Naive B cell (primary cell): Measurements from ENCODE around the gene PRSS57. TPM values are rescaled to one million over a fixed set of nuclear protein-coding genes. Genes with fewer than 3 reads are reported as not detected.
"Not testable (repeated sequence)": the region's sequence is repeated elsewhere in the genome, so short reads cannot be mapped to it uniquely, and the experiment has no call there.

Source experiments
- ATAC-seq, 2 donors: fragments of 150-1000 bp; cut with Tn5 transposase; 2 replicates each; pipeline ENCODE4 v1.10.0; 2021; ENCODE audit warnings: low read depth in 2 of 2, mild to moderate bottlenecking in 2 of 2, moderate library complexity in 2 of 2
- DNase-seq: peaks from one replicate; pipeline ENCODE4 v3.0.0; 2022
- H3K27ac Mint-ChIP-seq, 6 donors: one replicate each; pipeline ENCODE4 v1.8.0; 2020 to 2022; ENCODE audit warnings: mild to moderate bottlenecking in 6 of 6, mixed read lengths in 6 of 6, moderate library complexity in 5 of 6, inconsistent platforms in 2 of 6
- H3K27me3 Mint-ChIP-seq, 3 donors: one replicate each; pipeline ENCODE4 v1.8.0; 2021 to 2022; ENCODE audit warnings: mixed read lengths in 3 of 3, mild to moderate bottlenecking in 1 of 3
- H3K36me3 Mint-ChIP-seq, 2 donors: one replicate each; pipeline ENCODE4 v1.8.0; 2020 to 2022; ENCODE audit warnings: mixed read lengths in 2 of 2, inconsistent platforms in 1 of 2, mild to moderate bottlenecking in 1 of 2
- H3K4me1 Mint-ChIP-seq, 3 donors: one replicate each; pipeline ENCODE4 v1.8.0; 2020 to 2022; ENCODE audit warnings: mixed read lengths in 3 of 3, inconsistent platforms in 1 of 3, mild to moderate bottlenecking in 1 of 3, moderate library complexity in 1 of 3
- H3K4me3 Mint-ChIP-seq, 8 donors: one replicate each; pipeline ENCODE4 v1.8.0; 2020 to 2022; ENCODE audit warnings: mild to moderate bottlenecking in 8 of 8, mixed read lengths in 8 of 8, moderate library complexity in 8 of 8, inconsistent platforms in 2 of 8
- H3K9me3 Mint-ChIP-seq, 7 donors: one replicate each; pipeline ENCODE4 v1.8.0; 2020 to 2022; ENCODE audit warnings: mixed read lengths in 7 of 7, mild to moderate bottlenecking in 5 of 7, inconsistent platforms in 2 of 7, moderate library complexity in 1 of 7
- polyA plus RNA-seq, 6 donors: library from polyadenylated mRNA; unstranded; fragments of 300-500 nt; fragmentation: Illumina TruSeq; gene quantifications; one replicate each; pipeline ENCODE4 v1.2.3, GENCODE V29; 2021; ENCODE audit warnings: low read depth in 6 of 6

The PRSS57 gene
- polyA plus RNA-seq, 6 donors from 2014 or later, result not detected

GRCh38 chr19:702847-703246 lies 7.6 kb upstream of the PRSS57 start:
- peak overlapping the region in 6 of 8 donors; percentile 13 to 79 (median 44) for H3K4me3 Mint-ChIP-seq
- H3K27ac Mint-ChIP-seq, result peak overlapping the region in 1 of 6 donors; percentile 47
- peaks cover 0 to 10% of the 10 kb centered on the region in 2 donors for H3K36me3 Mint-ChIP-seq
- H3K9me3 Mint-ChIP-seq, ATAC-seq, DNase-seq: not testable (repeated sequence)
- peaks cover 13 to 52% (median 33%) of the 10 kb centered on the region in 3 donors for H3K27me3 Mint-ChIP-seq
- peaks cover 9 to 17% (median 11%) of the 10 kb centered on the region in 3 donors for H3K4me1 Mint-ChIP-seq

- not testable (repeated sequence) for DNase-seq, H3K27ac Mint-ChIP-seq, H3K4me3 Mint-ChIP-seq, H3K9me3 Mint-ChIP-seq, ATAC-seq
- Mint-ChIP-seq H3K27me3 (peaks cover 10 to 43% (median 25%) of the 10 kb centered on the region in 3 donors), H3K36me3 (peaks cover 0 to 10% of the 10 kb centered on the region in 2 donors), H3K4me1 (peaks cover 9 to 24% (median 11%) of the 10 kb centered on the region in 3 donors)
These were observed 4.6 kb upstream of the PRSS57 start for GRCh38 chr19:699885-700284.

- peaks cover 6 to 15% (median 9%) of the 10 kb centered on the region in 3 donors for H3K4me1 Mint-ChIP-seq
- ATAC-seq, DNase-seq, H3K9me3 Mint-ChIP-seq, H3K4me3 Mint-ChIP-seq, H3K36me3 Mint-ChIP-seq: not testable (repeated sequence)
- H3K27ac Mint-ChIP-seq, result peak overlapping the region in 1 of 6 donors; percentile 47
- peaks cover 10 to 47% (median 21%) of the 10 kb centered on the region in 3 donors for H3K27me3 Mint-ChIP-seq
These were observed 3.3 kb upstream of the PRSS57 start for GRCh38 chr19:698529-698928.

GRCh38 chr19:694481-695351 lies 536 bp downstream of the PRSS57 start:
- no peak for DNase-seq
- peak overlapping the region in 1 of 8 donors; percentile 54 for H3K4me3 Mint-ChIP-seq
- no peaks in the 10 kb centered on the region for H3K9me3 Mint-ChIP-seq
- peak overlapping the region in 2 of 6 donors; percentile 67 to 69 for H3K27ac Mint-ChIP-seq
- peaks cover 0 to 7% (median 0%) of the 10 kb centered on the region in 3 donors for H3K4me1 Mint-ChIP-seq
- no peak for ATAC-seq
- peaks cover 0 to 32% (median 7%) of the 10 kb centered on the region in 3 donors for H3K27me3 Mint-ChIP-seq
- no peaks in the 10 kb centered on the region for H3K36me3 Mint-ChIP-seq

GRCh38 chr19:690203-690602 lies 5.0 kb downstream of the PRSS57 start:
- DNase-seq (no peak), ATAC-seq (no peak)
- Mint-ChIP-seq H3K4me3 (no peak overlapping the region), H3K27me3 (peaks cover 0 to 15% (median 0%) of the 10 kb centered on the region in 3 donors), H3K27ac (no peak overlapping the region), H3K9me3 (no peaks in the 10 kb centered on the region), H3K36me3 (no peaks in the 10 kb centered on the region), H3K4me1 (no peaks in the 10 kb centered on the region)

GRCh38 chr19:688992-689391 lies 6.3 kb downstream of the PRSS57 start:
- H3K4me3 Mint-ChIP-seq, result no peak overlapping the region
- no peaks in the 10 kb centered on the region for H3K9me3 Mint-ChIP-seq
- ATAC-seq (no peak), DNase-seq (no peak)
- H3K4me1 Mint-ChIP-seq, result no peaks in the 10 kb centered on the region
- peaks cover 0 to 5% (median 0%) of the 10 kb centered on the region in 3 donors for H3K27me3 Mint-ChIP-seq
- no peaks in the 10 kb centered on the region for H3K36me3 Mint-ChIP-seq
- H3K27ac Mint-ChIP-seq, result peak overlapping the region in 1 of 6 donors; percentile 13

- peak overlapping the region in 1 of 8 donors; percentile 33 for H3K4me3 Mint-ChIP-seq
- no peak overlapping the region for H3K27ac Mint-ChIP-seq
- H3K9me3 Mint-ChIP-seq, result no peaks in the 10 kb centered on the region
These were observed 7.0 kb downstream of the PRSS57 start for GRCh38 chr19:688214-688613.

GRCh38 chr19:687569-688166 lies 7.6 kb downstream of the PRSS57 start:
- H3K27me3 Mint-ChIP-seq, result peaks cover 0 to 5% (median 0%) of the 10 kb centered on the region in 3 donors
- no peaks in the 10 kb centered on the region for H3K36me3 Mint-ChIP-seq
- no peaks in the 10 kb centered on the region for H3K4me1 Mint-ChIP-seq
- no peak for DNase-seq
- ATAC-seq, result no peak
- no peak overlapping the region for H3K4me3 Mint-ChIP-seq
- peak overlapping the region in 1 of 6 donors; percentile 65 for H3K27ac Mint-ChIP-seq
- H3K9me3 Mint-ChIP-seq, result no peaks in the 10 kb centered on the region

More at GRCh38 chr19:688214-688613, 7.0 kb downstream of the PRSS57 start:
- DNase-seq (no peak), ATAC-seq (no peak)
- Mint-ChIP-seq H3K27me3 (peaks cover 0 to 5% (median 0%) of the 10 kb centered on the region in 3 donors), H3K36me3 (no peaks in the 10 kb centered on the region), H3K4me1 (no peaks in the 10 kb centered on the region)

- no peak for DNase-seq
- ATAC-seq, result no peak
- H3K4me3 Mint-ChIP-seq, result no peak overlapping the region
- peaks cover 0 to 5% (median 0%) of the 10 kb centered on the region in 3 donors for H3K27me3 Mint-ChIP-seq
- no peaks in the 10 kb centered on the region for H3K9me3 Mint-ChIP-seq
- peaks cover 0 to 3% (median 0%) of the 10 kb centered on the region in 3 donors for H3K4me1 Mint-ChIP-seq
- H3K36me3 Mint-ChIP-seq, result no peaks in the 10 kb centered on the region
- H3K27ac Mint-ChIP-seq, result peak overlapping the region in 1 of 6 donors; percentile 88
These were observed 8.5 kb downstream of the PRSS57 start for GRCh38 chr19:686589-687297.

GRCh38 chr19:685454-685931 lies 9.8 kb downstream of the PRSS57 start:
- no peaks in the 10 kb centered on the region for H3K36me3 Mint-ChIP-seq
- DNase-seq (no peak), ATAC-seq (no peak)
- H3K4me1 Mint-ChIP-seq, result peaks cover 5 to 7% (median 6%) of the 10 kb centered on the region in 3 donors
- no peaks in the 10 kb centered on the region for H3K9me3 Mint-ChIP-seq
- no peak overlapping the region for H3K4me3 Mint-ChIP-seq
- peaks cover 0 to 5% (median 0%) of the 10 kb centered on the region in 3 donors for H3K27me3 Mint-ChIP-seq
- H3K27ac Mint-ChIP-seq, result no peak overlapping the region

GRCh38 chr19:682678-683320 lies 12.5 kb downstream of the PRSS57 start:
- Mint-ChIP-seq H3K4me1 (peaks cover 7 to 12% (median 7%) of the 10 kb centered on the region in 3 donors), H3K9me3 (no peaks in the 10 kb centered on the region), H3K4me3 (no peak overlapping the region), H3K36me3 (no peaks in the 10 kb centered on the region), H3K27ac (peak overlapping the region in 5 of 6 donors; percentile 12 to 61 (median 43)), H3K27me3 (peaks cover 0 to 2% (median 0%) of the 10 kb centered on the region in 3 donors)
- ATAC-seq (no peak), DNase-seq (no peak)

GRCh38 chr19:681029-682019 lies 13.9 kb downstream of the PRSS57 start:
- no peaks in the 10 kb centered on the region for H3K9me3 Mint-ChIP-seq
- peak; percentile 72 for DNase-seq

More at GRCh38 chr19:681029-682019, 13.9 kb downstream of the PRSS57 start:
- Mint-ChIP-seq H3K4me1 (peaks cover 7 to 12% (median 7%) of the 10 kb centered on the region in 3 donors), H3K4me3 (peak overlapping the region; percentile 76 to 98 (median 96)), H3K27me3 (no peaks in the 10 kb centered on the region), H3K36me3 (no peaks in the 10 kb centered on the region), H3K27ac (peak overlapping the region; percentile 94 to 100 (median 100))
- ATAC-seq, result peak; percentile 7 to 23
